ENCODE results near the gene HIPK2.
A peak's percentile ranks its signal among the peaks of the same experiment; 100 is the strongest.

Gene HIPK2

GRCh38 chr7:139783647-139784385, 6.0 kb upstream of the HIPK2 start:
- no peak for DNase-seq (ENCODE audit: low read depth)

GRCh38 chr7:139782932-139783331, 5.1 kb upstream of the HIPK2 start:
- no peak for DNase-seq (ENCODE audit: low read depth)

- DNase-seq (ENCODE audit: low read depth), result peak; percentile 18
Observed at GRCh38 chr7:139777133-139777891, 486 bp downstream of the HIPK2 start.

- peak; percentile 22 for DNase-seq (ENCODE audit: low read depth)
Observed at GRCh38 chr7:139776486-139777132, 1.2 kb downstream of the HIPK2 start.

GRCh38 chr7:139775829-139776266, 1.9 kb downstream of the HIPK2 start:
- peak; percentile 55 for DNase-seq (ENCODE audit: low read depth)

- DNase-seq (ENCODE audit: low read depth), result no peak
Observed at GRCh38 chr7:139774376-139774775, 3.4 kb downstream of the HIPK2 start.

GRCh38 chr7:139773371-139773770, 4.4 kb downstream of the HIPK2 start:
- DNase-seq (ENCODE audit: low read depth), result no peak

GRCh38 chr7:139772873-139773272, 4.9 kb downstream of the HIPK2 start:
- DNase-seq (ENCODE audit: low read depth), result no peak

- DNase-seq (ENCODE audit: low read depth), result no peak
Observed at GRCh38 chr7:139772115-139772514, 5.7 kb downstream of the HIPK2 start.

GRCh38 chr7:139771001-139771956, 6.5 kb downstream of the HIPK2 start:
- DNase-seq (ENCODE audit: low read depth), result no peak

GRCh38 chr7:139769761-139770160, 8.0 kb downstream of the HIPK2 start:
- DNase-seq (ENCODE audit: low read depth), result no peak

- no peak for DNase-seq (ENCODE audit: low read depth)
Observed at GRCh38 chr7:139769066-139769465, 8.7 kb downstream of the HIPK2 start.

GRCh38 chr7:139768249-139768824, 9.5 kb downstream of the HIPK2 start:
- no peak for DNase-seq (ENCODE audit: low read depth)

- DNase-seq (ENCODE audit: low read depth), result no peak
Observed at GRCh38 chr7:139767561-139767982, 10.2 kb downstream of the HIPK2 start.

- no peak for DNase-seq (ENCODE audit: low read depth)
Observed at GRCh38 chr7:139765143-139765542, 12.7 kb downstream of the HIPK2 start.

GRCh38 chr7:139763330-139763729, 14.5 kb downstream of the HIPK2 start:
- no peak for DNase-seq (ENCODE audit: low read depth)

- no peak for DNase-seq (ENCODE audit: low read depth)
Observed at GRCh38 chr7:139762886-139763285, 14.9 kb downstream of the HIPK2 start.

GRCh38 chr7:139758388-139758787, 19.4 kb downstream of the HIPK2 start:
- DNase-seq (ENCODE audit: low read depth), result no peak

GRCh38 chr7:139757968-139758367, 19.8 kb downstream of the HIPK2 start:
- DNase-seq (ENCODE audit: low read depth), result no peak

- no peak for DNase-seq (ENCODE audit: low read depth)
Observed at GRCh38 chr7:139753693-139754111, 24.1 kb downstream of the HIPK2 start.

- no peak for DNase-seq (ENCODE audit: low read depth)
Observed at GRCh38 chr7:139753081-139753692, 24.6 kb downstream of the HIPK2 start.

All from stimulated activated CD4-positive, alpha-beta T cell treated with anti-CD3 and anti-CD28 coated beads, Interleukin-2, amount 100 ng/mL, for 4 hours (primary cell).